Activated CD4-positive, alpha-beta T cell treated with anti-CD3 and anti-CD28 coated beads, Interleukin-2, amount 50 U/mL, for 48 hours (primary cell): ENCODE data around the gene HORMAD2.
"Not testable (repeated sequence)": the region's sequence is repeated elsewhere in the genome, so short reads cannot be mapped to it uniquely, and the experiment has no call there.

ENCODE experiments used
- DNase-seq, 2 experiments: peaks; one replicate each; pipeline ENCODE4 v3.0.0-alpha.2; 2020

HORMAD2 gene

DNA sequence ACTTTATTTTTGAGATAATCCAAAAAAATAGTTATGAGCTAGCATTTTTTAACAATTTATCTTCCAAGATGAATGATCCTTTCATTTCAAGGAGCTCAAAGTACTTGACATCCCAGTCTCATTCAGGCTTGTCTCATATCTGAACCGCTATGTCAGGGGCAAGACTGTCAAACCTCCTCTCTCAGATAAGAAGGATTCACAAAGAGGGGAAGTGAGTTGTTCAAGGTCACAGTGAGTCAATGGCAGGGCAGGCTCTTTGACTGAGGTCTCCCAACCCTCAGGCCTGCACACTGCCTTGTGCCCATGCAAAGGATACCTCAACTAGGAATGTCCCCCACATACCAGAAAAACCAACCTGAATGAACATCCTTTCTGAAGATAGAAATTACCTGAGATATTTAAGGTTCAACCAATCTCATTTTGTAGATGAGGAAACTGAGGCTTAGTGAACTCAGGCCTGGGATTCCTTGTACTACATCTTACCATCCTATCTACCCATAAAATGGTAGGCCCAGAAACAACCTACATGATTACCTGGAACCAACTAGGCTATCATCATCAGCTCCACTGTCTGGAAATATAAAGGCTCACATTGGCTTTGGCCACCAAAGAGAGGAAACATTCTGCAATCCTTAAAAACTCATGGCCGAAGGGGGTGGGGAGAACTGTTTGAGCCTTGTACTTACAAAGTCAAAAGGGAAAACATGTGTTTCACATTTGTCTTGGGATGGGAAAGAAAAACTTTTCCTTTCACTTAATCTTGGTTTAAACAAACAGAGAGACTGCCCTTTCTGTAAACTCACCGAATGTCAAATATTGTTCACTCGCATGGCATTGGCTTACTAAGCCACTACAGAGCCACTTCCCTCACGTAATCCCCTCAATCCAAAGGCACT lies 115.2 kb downstream of the HORMAD2 start:
- DNase-seq: no peak

DNA sequence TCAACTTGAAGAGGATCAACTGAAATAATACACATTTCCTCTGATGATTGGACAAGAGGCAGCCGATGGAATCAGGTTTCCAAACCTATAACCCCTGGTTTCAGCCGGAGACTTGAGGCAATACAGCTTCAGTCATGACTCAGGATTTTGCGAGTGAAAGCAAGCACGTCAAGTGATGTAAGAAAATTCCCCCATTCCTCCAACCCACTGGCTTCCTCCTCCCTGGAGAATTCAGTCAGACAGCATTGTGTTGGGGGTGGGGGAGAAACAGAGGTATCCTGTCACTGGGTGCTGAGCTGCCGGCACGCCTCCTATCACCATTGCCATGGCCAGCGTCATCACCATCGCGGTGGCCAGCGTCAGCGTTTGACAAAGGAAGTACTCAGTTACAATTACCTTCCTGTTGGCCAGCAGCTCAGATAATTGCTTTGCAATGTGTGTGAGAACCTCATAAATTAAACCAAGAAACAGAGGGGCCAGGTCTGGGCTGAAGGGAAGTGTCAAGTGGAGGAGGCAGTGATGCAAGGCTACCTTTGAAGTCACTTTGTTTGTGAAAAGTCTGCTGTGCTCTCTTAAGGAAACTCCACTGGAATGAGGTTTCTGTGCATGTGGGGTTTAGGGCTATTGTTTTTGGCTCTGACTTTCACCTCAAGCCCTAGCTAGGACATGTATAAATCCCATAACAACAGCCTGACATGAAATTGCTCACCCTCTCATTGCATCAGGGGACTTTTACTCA lies 116.0 kb downstream of the HORMAD2 start:
- peak; percentile 67 to 76 for DNase-seq

DNA sequence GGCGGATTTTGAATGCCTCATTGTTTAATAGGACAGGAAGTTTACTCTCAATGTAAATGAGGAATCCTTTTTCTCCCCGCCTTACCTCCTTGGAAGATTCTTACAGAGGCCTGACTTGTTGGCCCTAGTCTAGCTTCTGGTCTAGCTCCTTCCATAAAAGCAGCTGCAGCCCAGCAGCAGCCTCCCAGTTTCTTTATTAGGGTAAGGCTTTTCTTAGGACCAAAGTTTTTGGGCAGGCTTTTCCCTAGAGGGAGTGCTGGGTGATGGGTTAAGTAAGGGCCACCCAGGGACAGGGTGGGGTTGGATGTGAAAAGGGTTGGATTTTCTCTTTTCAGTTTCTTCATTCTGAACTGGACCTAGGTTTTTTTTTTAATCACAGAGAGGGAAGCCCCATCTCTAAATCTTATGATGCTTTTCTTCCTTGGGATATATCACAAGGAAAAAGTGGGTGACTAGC lies 116.6 kb downstream of the HORMAD2 start:
- no peak for DNase-seq

DNA sequence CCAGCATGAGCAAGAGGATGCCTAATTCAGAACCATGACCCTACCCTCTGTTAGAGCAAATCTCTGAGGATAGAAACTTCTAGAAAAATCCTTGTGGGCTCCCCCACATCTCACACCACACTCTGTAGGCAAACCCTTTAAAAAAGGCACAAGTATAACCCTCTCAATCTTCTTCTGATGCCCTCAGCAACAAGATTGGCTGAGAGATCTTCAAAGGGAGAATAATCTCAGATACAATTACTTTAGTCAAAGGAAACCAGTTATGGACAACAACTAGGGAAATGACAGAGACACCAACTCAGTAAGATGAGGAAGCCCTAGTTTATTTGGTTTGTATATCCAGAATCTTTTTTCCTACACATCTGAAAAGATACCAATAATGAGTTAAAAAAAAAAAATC lies 117.1 kb downstream of the HORMAD2 start:
- DNase-seq: no peak

DNA sequence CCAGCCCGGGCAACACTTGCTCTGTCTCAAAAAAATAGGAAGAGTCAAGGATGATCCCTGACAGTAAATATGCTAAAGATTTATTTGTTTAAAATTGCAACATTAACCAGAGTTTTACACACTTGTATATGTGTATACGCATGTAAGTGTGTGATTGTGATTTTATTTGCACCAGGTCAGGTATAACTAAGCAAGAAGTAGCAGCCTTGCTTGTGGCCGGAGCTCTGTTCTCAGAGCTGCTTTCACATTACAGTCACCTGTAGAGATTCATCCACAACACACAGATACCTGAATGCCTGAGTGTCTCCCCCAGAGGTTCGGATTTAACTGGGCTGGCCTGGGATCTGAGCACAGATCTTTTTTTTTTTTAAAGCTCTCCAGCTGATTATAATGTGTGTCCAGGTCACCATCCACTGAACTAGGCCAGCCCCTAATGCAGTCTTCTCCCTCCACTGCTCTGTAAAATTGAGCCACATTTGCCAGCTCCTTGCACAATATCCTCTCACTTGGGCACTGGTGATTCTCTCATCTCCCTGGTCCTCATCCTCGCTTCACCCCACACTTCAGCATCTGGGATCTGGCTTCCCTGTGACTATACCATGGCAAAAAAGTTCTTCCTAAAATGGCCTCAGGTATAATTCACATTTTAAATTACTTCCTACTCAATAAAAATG lies 118.0 kb downstream of the HORMAD2 start:
- no peak for DNase-seq

DNA sequence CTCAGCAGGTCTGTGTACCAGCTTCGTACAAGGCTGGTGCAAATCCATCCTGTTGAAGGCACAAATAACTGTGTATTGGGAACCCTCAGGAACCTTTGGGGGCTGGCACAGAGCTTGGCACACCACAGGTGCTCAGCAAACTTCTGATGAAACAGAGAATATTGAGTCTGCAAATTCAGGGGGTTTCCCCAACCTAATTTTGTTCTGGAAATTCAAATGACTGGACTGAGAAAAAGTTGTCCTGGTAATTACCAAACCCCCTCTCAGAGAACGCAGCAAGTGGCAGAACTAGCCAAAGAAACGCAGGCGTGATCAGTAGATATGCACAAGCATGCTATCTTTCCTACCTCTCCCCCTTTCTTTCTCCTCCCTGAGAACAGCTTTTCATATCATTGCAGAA lies 118.7 kb downstream of the HORMAD2 start:
- DNase-seq: peak in 1 of 2 experiments; percentile 23

DNA sequence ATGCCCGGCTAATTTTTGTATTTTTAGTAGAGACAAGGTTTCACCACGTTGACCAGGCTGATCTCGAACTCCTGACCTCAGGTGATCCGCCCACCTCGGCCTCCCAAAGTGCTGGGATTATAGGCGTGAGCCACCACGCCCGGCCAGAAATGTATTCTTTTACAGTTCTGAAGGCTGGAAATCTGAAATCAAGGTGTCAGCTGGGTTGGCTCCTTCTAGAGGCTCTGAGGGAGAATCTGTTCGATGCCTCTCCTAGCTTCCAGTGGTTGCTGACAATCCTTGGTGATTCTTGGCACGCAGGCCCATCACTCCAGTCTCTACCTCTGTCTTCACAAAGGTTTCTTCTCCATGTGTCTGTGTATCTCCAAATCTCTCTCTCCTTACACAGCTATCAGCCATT lies 120.6 kb downstream of the HORMAD2 start:
- DNase-seq: not testable (repeated sequence)

DNA sequence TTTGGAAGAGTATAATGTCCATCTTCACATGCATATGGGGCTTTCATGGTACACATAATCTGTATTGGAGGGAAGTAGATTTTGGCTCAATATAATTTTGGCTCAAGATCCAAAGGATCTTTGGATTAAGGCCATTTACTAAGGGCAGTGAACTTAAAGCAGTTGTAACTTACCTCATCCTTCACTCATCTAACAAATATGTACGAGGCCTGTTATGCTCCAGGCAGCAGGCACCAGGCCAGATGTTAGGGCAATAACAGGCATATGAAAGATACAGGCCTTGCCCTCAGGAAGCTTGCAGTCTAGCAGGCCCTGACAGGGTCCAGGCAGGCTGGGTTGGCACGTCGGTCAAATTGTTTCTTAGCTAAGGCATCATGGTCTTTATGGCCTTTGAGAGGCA lies 121.7 kb downstream of the HORMAD2 start:
- no peak for DNase-seq

DNA sequence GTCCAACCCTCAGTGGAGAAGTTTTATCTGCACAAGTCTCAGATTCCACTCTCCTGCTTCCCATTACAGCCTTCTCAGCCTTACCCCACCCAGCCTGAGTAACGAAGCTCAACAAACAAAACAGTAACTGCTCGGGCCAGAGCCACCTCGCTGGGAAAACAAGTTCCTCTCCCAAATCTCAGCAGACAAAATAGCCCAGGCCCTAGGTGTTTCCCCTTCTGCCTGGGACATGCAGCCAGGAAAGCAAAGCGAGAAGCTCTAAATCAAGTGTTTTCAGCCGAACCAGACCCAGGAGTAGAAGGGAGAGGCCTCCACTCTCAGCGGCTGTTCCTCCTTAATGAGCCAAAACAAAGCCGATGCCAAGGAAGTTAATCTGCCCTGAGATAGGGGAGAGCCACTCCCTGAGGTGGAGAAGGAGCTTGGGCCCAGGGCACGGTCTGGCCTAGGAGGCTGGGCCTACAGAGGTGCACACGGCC lies 122.3 kb downstream of the HORMAD2 start:
- no peak for DNase-seq

DNA sequence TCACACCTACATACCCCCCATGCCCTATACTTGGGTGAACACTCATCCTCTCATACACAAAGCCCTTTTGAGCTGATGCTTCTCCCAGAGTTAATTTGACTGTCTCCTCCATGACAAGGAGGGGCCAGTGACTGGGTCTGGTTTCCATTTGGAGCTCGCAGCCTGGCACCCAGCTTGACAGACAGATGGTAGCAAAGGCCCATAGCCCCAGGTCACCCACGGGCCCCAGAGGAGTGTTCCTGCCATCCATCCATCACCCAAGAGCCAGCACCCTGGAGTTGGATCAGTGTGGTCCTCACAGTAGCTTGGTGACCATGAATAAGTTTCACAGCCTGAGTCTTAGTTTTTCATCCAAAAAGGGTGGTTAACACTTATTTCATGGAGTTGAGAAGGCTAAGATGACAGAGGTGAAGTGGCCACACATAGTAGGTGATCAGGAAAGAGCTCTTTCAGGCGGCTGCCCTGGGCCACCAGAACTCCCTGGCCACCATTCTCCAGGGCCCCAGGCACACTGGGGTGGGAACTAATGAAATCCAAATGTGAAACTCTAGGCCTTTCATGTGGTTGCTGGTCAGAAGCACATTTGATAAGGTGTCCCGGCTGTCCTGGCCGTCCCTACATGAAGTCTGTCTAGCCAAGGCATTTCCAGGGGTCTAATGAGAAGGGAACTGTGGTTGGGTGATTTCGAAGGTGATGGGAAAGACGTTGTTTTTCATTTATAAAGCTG lies 123.9 kb downstream of the HORMAD2 start:
- no peak for DNase-seq

DNA sequence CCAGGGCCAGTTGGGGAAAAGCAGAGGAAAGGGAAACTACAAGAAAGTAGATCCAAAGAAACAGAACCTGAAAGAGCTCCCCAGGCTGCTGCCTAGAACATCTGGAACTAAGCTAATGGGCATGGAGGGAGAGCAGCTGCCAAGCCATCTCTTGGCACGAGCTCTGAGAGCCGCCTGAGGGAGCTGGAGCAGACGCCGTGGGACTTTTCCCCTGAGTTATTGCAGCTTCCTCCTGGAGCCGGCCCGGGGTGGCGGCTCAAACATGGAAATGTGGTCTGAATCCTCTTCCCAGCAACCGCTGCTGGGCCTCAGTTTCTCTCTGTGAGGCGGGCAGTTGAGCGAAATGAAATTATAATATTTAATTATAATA lies 124.5 kb downstream of the HORMAD2 start:
- no peak for DNase-seq

DNA sequence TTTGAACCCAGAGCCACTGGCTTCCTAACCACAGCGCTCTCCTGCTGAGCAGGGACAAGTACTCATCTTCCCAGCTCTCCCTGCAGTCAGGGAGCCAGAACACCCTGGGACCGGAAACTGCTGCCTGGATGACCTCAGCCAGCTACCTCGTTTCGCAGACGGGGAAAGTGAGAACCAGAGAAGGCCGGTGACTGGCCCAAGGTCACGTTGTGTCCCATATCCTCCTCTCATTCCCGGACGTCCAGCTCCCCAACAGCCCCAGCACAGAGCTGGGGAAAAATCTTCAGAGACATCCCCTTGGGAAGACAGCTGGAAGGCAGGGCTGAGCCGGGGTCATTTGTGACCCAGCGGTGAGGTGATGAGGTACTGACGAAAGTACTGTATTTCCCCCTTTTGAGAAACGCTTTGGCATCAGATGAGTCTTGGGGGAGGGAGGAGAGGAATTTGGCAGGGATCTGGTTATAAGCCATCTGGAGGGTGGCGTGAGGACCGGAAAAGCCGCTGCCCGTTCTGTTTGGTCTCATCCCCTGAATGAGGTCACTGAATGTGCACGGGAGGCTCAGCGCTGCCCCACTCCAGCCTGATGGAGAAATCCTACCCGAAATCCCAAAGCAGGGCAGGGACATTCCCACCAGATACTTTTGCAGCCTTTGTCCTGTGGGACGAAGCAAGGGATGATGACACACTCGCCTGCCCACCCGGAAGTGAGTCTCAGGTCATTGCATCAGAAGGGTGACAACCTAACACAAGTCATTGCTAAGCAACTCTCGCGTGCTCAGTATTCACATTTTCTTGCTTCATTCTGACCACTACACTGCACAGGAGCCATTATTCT lies 125.2 kb downstream of the HORMAD2 start:
- DNase-seq: no peak

DNA sequence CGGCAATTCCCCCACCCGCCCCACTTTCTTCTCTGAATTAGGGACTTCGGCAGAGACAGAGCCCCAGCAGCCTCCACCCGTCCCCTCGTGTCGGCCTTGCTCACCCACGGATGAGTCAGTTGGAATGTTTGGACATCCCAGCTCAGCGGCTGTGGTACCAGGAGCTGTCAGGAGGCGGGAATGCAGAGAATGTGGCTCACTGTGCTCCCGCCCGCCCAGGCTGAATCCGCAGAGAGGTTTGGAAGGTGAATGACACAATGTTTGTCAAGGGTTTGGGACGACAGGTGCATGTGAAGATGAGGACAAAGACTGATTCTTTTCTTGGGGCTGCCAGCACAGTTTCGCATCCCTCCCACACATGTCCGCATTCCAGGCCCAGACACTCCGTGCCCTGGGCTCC lies 126.7 kb downstream of the HORMAD2 start:
- DNase-seq: no peak

DNA sequence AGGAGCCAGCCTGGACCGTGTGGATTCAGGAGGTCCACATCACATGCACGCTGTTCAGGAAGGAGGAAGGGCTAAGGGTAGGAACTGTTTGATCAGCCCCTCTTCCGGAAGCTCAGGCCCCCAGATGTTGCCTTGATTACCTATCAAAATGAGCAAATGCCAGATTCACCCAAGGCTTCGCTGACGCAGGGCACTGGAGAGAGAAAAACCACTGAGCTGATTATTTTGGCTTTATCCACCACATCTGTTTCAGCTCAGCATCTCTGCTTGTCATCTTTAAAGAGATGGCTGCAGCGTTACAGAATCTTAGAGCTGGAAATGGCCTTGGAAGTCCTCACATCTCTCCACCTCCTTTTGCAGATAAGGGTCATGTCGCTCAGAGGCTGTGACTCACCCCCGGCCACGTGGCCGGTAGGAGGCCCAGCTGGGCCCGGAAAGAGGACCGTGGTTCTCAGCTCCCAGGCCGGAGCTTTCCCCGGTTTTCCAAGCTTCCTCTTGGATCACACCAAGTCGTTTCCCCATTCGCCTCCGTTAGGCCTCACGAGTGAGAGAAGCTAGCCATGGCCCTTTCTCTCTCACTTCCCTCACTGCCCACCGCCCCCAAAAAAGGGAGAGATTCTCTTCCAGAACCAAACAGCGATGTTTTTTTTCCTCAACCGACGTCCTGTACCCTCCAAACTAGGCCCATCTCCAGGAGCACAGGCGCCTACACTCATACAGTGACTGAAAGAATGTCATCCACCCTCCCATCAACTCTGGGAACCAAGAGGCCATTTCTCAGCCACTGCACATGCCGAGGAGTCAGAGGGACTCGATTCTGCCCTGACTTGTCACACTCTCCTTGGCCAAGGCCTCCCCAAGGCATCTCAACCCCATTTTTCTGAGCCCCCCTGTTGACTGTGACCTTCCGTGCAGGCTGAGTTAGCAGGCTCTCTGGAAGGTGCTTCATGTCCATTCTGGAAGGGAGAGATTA lies 128.7 kb downstream of the HORMAD2 start:
- no peak for DNase-seq

DNA sequence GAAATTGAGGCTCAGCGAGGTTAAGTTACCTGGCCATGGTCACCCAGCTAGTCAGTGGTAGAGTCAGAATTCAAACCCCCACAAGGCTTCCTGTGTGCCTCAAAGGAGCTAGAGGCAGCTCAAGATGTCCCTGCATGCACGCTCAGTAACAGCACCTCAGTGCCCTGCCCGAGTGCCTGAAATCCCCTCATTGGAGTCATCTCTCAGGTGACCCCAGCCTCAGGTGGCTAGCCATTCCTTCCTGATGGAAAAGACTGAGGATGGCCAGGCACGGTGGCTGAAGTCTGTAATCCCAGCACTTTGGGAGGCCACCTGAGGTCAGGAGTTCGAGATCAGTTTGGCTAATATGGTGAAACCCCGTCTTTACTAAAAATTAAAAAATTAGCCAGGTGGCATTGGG lies 129.4 kb downstream of the HORMAD2 start:
- no peak for DNase-seq

DNA sequence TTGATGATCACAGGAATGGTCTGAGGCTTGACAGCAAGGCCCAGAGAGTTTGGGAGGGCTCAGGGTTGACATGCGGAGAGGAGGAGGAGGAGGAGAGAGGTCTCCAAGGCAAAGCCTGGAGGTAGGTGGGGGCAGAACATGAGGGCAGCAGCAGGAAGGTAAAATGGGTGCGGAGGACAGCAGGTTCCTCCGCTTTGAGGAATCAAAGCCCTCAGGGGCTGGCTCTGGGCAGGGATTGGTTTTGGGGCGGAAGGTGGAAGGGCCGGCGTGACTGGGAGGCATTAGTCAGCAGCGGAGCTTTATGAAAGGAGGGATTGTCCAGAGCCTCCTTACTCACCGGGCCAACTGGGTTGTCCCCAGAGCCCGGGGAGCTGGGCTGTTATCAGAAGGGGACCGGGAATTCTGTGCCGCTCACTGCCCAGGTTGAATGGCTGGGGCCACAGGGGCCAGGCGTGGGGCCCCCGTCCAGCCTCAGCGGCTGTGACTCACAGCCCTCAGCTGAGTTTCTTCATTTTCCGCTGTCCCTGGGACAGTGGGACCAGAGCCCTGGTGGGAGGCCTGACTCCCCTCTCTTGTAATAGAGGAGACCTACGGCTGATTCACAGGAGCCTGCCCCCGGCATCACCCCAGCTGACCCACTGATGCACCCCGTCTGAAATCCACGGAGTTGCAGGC lies 130.1 kb downstream of the HORMAD2 start:
- DNase-seq: no peak

DNA sequence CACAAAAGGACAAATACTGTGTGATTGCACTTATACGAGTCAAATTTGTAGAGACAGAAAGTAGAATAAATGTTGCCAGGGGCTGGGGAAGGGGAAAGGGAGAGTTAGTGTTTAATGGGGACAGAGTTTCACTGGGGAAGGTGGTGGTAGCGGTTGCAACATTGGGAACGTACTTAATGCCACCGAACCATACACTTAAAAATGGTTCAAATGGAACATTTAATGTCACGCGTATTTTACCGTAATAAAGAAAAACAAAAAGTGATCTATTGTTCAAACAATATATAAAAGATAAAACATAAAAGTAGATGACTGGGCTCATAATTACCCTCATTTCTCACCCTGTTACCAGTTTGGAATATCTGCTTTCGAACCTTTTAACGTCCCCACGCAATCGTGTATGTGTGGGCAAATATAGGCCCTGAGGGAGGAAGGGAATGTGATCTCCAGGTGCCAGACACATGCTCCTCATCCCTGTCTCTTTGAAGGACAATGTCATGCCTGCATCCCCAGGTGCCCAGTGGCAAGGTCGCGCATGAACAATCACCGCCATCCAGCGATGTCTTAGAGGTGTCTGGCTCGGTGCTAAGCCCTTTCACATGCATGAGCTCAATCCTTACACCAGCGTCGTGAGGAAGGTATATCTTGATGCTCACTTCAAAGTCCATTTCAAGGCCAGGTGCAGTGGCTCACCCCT lies 131.0 kb downstream of the HORMAD2 start:
- DNase-seq: no peak

DNA sequence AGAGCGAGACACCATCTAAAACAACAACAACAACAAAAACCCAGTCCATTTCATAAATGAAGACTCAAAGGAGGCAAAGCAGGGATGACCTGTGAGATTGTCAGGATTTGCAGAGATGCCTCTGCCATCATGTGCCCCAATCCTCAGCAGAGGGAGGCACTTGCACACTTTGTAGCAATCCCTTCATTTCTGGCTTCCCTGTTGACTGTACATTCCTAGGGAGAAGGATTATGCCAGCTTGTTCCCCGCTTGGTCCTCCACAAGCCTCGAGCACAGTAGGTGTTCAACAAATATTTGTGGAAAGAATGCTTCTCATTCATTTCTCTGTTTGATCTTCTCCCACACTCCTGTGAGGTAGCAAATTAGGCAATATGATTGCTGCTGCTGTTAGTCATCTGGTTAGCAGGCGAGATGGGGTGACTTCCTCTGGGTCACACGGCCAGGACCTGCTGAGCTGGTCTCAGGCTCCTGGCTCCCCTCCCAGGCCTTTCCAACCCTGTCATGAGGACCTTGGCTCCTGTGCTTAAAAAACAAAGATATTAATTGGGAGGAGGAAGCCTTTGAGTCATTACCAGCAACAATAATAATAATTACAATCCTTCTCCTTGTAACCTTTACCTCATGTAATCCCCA lies 132.2 kb downstream of the HORMAD2 start:
- peak; percentile 31 to 36 for DNase-seq

DNA sequence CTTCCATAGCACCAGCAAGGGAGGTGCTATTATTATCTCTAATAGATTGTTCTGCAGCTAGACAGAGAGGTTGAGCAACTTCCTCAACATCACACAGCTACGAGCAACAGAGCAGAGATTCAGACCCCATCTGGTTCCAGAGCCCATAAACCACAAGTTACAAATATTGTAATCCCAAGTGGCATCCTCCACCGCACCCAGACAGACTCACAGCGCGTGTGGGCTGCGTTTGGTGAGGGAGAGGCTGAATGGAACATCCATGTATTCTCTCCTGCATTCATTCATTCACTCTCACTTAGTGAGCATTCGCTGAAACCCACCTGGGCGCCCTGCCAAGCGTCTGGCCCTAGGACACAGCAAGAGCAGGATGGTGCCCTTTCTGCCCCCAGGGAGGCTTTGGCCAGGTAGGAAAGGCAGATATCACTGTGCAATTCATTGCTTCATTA lies 132.8 kb downstream of the HORMAD2 start:
- no peak for DNase-seq
